ENCODE measurements around the gene PLXNB3.

PLXNB3 gene

GRCh38 chrX:153778181-153778580 is 14.1 kb downstream of the PLXNB3 start:
- TF ChIP-seq, protein P1, sequence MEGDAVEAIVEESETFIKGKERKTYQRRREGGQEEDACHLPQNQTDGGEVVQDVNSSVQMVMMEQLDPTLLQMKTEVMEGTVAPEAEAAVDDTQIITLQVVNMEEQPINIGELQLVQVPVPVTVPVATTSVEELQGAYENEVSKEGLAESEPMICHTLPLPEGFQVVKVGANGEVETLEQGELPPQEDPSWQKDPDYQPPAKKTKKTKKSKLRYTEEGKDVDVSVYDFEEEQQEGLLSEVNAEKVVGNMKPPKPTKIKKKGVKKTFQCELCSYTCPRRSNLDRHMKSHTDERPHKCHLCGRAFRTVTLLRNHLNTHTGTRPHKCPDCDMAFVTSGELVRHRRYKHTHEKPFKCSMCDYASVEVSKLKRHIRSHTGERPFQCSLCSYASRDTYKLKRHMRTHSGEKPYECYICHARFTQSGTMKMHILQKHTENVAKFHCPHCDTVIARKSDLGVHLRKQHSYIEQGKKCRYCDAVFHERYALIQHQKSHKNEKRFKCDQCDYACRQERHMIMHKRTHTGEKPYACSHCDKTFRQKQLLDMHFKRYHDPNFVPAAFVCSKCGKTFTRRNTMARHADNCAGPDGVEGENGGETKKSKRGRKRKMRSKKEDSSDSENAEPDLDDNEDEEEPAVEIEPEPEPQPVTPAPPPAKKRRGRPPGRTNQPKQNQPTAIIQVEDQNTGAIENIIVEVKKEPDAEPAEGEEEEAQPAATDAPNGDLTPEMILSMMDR (IDR thresholded peaks at IDR 0.05; ENCODE audit: insufficient read depth, missing control alignments): no peak
- FAIRE-seq: no peak
- DNase-seq (ENCODE audit: insufficient read length, low spot score): no peak

- DNase-seq (ENCODE audit: insufficient read length, low spot score): no peak
- no peak for FAIRE-seq
- TF ChIP-seq, protein P1 (IDR thresholded peaks at IDR 0.05; ENCODE audit: insufficient read depth, missing control alignments): no peak
These were observed 14.6 kb downstream of the PLXNB3 start for GRCh38 chrX:153778684-153779101.

DNA sequence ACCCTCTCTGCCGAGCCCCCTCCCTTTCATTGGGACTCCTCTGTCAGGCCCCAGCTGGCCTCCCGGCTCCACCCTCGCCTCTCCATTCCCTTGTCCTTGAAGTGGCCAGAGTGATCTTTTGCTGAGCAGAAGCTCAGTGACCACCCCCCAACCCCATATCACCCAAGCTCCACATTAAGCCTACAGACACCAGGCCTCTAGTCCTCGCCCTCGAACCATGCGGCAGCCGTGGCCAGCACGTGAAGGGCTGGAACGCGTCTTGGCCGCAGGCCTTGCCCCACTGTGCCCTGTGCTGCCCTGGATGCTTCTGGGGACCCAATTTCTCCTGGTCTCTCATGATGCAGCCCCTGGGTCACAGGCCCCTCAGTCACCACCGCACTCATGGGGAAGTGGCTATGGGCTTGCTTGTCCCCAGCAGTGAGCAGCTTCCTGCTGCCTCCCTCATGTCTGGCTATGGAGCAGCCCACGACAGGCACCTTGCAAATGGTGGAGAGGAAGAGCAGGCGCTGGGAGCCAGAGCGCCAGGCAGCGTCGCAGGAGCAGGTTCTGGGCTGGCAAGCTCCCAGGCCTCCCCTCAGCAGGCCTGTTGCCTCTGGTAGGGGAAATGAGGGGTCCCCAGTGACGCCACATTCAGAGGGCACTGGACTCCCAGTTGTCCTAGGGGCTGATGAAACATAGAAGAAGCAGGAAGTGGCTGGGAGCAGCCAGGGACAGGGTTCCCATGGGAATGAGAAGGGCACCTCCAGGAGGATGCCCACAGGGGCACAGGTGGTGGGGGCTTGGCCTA is 16.0 kb downstream of the PLXNB3 start:
- no peak for FAIRE-seq
- TF ChIP-seq, protein P1 (IDR thresholded peaks at IDR 0.05; ENCODE audit: insufficient read depth, missing control alignments): no peak
- DNase-seq (ENCODE audit: insufficient read length, low spot score): no peak

DNA sequence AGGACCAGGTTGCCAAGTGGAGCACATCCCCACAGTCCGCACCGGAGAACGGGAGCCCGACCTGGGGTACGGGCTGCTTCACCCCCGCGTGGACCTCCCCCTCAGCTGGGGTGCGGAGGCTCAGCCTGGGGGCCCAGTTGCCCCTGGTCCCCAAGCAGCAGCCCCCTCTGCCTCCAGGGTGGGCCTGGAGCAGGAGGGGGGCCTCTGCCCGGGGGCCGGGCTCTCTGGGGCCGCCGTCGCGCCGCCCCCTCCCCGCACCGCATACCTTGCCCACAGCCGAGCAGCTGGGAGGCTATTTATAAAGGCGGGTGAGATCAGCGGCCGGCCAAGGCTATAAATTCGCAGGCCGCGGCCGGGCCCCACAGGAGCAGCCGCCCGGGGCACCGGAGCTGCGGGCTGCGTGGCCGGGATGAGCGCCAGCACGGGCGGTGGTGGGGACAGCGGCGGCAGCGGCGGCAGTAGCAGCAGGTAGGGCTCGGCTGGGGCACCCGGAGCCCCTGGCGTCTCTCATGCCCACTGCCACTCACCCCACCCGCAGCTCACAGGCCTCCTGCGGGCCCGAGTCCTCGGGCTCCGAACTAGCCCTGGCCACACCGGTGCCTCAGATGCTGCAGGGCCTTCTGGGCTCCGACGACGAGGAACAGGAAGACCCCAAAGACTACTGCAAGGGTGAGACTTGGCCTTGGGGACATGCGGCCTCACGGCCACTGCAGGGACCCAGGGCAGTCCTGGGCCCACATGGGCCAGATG is 16.8 kb downstream of the PLXNB3 start, which contains the start of gene SRPK3:
SRPK3 (plus strand) TSS at position 364 of the 750 bp plus-strand sequence; CDS start at position 410, 46 bp downstream.
- DNase-seq (ENCODE audit: insufficient read length, low spot score) (no peak), FAIRE-seq (no peak)
- TF ChIP-seq, protein P1 (IDR thresholded peaks at IDR 0.05; ENCODE audit: insufficient read depth, missing control alignments): no peak

- FAIRE-seq (no peak), DNase-seq (ENCODE audit: insufficient read length, low spot score) (no peak)
- TF ChIP-seq, protein P1 (IDR thresholded peaks at IDR 0.05; ENCODE audit: insufficient read depth, missing control alignments): no peak
These were observed 17.5 kb downstream of the PLXNB3 start for GRCh38 chrX:153781428-153782047.

- FAIRE-seq (no peak), DNase-seq (ENCODE audit: insufficient read length, low spot score) (no peak)
- TF ChIP-seq, protein P1 (IDR thresholded peaks at IDR 0.05; ENCODE audit: insufficient read depth, missing control alignments): peak; percentile 19
These were observed 18.3 kb downstream of the PLXNB3 start for GRCh38 chrX:153782313-153782712.
